ENCODE results near the gene KLHL21.

- TF ChIP-seq CTCF (IDR thresholded peaks at IDR 0.05), result no peak
- no peak for TF ChIP-seq POLR2A (IDR thresholded peaks at IDR 0.05)
- TF ChIP-seq POLR2AphosphoS5 (IDR thresholded peaks at IDR 0.05), result no peak
Measured at GRCh38 chr1:6577831-6578525, 24.7 kb downstream of the KLHL21 start.

Measured in upper lobe of left lung (tissue), 4 donors.